Forelimb muscle (tissue), 1 donor: ENCODE results near the gene ZNHIT2. TPM values are rescaled to one million over a fixed set of nuclear protein-coding genes. Genes with fewer than 3 reads are reported as not detected.

Source experiments
- DNase-seq: peaks from one replicate; pipeline ENCODE4 v3.0.0-alpha.2; 2013; ENCODE audit warnings: low read depth
- polyA plus RNA-seq: library from polyadenylated mRNA; unstranded; fragments of 120-200 nt; gene quantifications from one replicate; pipeline ENCODE4 v1.2.1, GENCODE V29; 2013; ENCODE audit not compliant: insufficient read length

Gene ZNHIT2
- polyA plus RNA-seq, 1 donor = 4.3 TPM

DNA sequence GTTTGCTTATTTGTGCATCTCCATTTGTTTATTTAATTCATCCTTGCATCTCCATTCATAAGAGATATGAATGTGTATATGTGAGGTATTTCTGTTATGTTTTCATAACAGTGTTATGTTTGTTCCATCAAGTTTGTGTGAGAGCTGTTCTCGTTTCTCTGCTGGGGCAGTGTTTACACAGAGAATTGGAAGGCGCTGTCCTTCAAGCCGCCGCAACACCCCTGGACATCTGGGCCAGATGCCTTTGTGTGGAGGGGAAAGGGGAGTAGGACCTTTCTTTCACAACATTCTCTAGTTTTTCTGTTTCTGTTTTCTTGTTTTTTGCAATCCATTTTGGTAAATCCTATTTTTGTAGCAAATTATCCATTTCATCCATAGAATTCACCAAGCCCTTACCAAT, 12.9 kb downstream of the ZNHIT2 start:
- DNase-seq = no peak

DNA sequence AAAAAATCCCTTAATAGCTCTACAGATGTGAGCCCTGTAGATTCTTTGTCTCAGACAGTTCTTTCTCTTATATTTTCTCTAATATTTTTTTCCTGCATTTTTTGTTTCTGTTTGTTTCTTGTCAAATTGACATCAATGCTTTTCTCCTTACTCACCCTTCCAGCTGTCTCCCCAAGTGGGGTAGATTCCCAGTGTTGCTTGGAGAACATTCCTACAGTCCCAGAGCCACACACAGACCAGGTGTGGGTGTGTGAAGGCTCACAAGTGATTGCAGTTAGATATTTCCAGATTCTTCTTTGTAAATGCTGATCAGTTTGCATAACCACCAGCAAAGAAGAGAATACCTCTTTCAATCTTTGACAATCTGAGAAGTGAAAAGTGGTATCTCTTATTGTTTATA, 14.0 kb downstream of the ZNHIT2 start:
- no peak for DNase-seq

DNA sequence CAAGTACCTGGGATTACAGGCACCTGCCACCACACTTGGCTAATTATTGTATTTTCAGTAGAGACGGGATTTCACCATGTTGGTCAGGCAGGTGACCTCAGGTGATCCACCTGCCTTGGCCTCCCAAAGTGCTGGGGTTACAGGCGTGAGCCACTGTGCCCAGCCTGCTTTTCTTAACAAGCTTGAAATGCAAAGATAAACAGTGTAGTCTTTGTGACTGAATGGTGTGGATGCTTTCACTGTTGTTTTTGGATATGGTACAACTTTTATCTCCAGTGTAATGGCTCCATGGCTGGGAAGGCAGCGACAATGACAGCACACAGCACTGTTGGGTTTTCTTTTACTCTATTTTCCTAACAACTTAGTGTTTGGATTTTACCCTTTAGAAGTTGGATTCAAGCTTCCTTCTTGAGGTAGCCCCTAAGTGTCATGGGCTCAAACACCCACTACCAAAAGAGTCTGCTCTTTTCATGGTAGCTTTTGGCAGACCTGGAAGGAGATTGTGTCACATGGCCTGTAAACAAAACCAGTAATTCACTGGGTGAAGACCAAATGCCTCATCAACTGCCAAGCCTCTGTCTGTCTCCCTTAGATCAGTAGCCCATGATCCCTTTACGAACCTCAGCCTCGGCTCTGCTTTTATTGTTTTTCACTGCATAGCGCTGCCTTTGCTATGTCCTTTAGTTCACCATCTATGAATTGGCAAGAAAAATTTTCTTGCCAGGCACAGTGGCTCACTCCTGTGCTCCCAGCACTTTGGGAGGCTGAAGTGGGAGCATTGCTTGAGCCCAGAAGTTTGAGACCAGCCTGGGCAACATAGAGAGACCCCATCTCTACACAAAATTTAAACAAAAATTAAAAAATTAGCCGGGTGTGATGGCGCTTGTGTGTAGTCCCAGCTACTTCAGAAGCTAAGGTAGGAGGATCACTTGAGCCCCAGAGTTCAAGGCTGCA, 15.1 kb downstream of the ZNHIT2 start:
- DNase-seq = no peak

DNA sequence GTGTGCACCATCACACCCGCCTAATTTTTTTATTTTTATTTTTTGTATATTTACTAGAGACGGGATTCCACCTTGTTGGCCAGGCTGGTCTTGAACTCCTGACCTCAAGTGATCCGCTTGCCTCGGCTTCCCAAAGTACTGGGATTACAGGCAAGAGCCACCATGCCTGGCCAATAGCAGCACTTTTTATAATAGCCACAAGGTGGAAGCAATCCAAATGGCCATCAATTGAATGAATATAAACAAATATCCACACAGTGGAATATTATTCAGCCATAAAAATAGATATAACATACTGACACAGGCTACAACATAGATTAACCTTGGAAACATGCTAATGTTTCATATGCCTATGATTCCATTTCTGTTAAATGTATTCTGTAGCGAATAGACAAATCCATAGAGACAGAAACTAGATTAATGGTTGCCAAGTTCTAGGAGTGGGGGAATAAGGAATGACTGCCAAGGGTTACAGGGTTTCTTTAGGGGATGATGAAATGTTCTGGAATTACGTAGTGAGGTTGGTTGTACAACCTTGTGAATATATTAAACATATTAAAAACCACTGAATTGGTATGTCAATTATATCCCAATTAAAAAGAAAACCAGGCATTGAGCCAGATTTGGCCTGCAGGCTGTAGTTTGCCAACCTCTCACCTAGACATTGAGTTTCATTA, 16.7 kb downstream of the ZNHIT2 start:
- DNase-seq = no peak

DNA sequence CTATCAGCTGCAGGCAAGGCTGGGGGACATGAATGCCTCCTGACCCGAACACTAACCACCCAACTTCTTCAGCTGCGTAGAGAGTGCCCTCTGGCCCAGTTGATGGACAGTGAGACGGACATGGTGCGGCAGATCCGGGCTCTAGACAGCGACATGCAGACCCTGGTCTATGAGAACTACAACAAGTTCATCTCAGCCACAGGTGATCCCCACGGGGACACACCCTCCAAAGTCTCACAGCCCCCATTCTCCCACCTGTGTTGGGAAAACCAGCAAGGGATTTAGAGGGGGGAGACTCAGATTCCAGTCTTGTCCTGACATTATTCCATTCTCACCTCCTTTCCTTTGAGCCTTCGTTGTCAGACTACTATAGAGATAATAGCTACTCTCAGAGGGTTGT, 20.6 kb downstream of the ZNHIT2 start:
- no peak for DNase-seq

DNA sequence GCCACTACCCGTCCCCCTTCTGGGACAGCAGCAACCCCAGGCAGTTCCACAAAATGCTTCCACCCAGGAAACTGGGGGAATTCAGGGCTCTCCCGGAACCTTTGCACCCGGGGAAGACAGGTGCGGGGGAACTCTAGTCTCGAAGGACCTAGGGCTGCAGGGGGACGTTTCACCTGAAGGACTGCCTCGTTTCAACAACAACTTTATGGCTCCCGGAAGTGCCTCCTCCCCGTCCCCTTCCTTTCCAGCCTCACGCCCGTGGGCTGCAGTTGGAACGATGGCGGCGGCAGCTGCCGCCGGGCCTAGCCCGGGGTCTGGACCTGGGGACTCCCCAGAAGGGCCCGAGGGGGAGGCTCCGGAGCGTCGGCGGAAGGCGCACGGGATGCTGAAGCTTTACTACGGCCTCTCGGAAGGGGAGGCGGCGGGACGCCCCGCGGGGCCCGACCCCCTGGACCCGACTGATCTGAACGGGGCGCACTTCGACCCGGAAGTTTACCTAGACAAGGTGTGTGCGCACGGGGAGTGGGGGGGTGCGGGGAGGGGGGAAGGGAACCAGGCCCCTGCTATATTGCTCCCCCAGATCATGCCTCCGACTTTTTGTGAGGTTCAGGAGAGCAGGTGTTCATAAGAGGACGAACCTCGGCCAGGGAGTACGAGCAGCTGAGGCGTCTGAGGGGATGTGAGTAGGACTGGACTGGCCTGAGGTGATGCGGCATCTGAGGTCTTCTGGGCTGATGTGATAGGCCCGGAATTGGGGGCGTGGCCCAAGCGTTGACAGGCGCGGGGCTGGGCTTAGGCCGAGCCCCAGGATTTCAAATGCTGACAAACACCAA, 21.3 kb downstream of the ZNHIT2 start, which contains the start of gene VPS51:
TSS of gene VPS51 (plus strand) at position 241 of the 833 bp plus-strand sequence. CDS start at position 278, 37 bp downstream.
- DNase-seq = peak; percentile 77

DNA sequence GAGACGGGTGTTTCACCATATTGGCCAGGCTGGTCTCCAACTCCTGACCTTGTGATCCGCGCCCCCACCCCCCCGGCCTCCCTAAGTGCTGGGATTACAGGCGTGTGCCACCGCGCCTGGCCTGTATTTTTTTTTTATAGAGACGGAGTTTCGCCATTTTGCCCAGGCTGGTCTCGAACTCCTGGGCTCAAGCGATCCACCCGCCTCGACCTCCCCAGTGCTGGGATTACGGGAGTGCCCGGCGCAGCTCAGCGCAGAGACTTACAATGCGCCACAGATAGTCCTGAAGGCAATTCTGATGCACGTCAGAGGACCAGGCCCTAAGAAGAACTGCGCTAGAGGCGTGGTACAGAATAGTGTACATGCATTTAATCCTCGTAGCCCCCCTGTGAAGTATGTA, 22.1 kb downstream of the ZNHIT2 start:
- DNase-seq = no peak

DNA sequence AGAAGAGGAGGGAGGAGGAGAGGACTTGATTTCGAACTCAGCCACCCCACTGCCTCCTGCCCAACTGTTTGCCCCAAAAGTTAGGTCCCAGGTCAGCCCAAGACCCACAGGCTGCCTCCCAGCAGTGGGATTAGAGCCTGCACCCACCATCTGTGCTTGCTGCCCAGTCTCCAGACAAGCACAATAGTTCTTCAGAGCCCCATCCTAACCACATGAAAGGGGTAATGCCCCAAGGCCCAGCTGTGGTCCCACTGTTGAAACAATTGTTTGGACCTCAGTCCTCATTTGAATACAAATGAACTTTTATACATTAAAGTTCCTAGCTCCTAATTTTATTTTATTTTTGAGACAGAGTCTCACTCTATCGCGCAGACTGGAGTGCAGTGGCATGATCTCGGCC, 26.9 kb downstream of the ZNHIT2 start:
- DNase-seq = no peak

DNA sequence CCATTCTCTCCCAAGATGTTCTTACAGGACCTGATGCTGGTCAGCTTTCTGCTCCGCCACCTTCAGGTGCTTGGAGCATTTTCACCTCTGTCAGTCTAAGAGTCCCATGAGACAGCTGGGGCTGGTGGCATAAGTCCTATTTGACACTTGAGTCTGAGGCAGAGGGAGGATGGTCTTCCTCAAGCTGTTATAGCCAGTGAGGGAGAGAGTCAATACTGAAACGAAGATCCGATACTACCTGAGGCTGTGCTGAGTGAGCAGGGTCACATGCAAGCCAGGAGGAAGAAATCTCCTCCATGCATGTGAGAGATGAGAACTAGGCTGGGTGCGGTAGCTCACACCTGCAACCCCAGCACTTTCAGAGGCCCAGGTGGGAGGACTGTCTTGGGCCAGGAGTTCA, 27.9 kb downstream of the ZNHIT2 start:
- no peak for DNase-seq

DNA sequence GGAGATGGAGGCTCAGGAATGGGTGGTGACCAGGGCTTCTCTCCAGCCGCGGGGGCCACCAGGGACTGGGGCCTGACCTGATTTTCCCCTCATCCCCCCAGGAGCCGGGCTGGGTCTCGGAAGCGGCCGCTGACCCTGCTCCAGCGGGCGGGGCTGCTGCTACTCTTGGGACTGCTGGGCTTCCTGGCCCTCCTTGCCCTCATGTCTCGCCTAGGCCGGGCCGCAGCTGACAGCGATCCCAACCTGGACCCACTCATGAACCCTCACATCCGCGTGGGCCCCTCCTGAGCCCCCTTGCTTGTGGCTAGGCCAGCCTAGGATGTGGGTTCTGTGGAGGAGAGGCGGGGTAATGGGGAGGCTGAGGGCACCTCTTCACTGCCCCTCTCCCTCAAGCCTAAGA, 29.7 kb downstream of the ZNHIT2 start:
- DNase-seq = no peak

DNA sequence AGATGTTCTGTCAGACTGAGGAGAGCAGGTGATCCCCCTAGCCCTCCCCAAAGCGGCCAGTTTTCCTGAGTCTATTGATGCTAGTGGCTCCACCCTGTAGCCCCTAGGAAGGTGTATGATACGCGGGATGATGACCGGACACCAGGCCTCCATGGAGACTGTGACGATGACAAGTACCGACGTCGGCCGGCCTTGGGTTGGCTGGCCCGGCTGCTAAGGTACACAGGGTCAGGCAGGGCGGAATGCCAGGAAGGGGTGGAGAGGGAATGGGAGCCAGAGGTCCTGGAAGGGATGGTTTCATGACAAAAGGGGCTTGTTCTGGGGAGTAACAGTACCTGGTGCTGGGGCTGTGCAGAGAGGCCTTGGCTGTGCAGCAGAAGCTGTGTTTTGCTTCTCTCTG, 30.3 kb downstream of the ZNHIT2 start:
- no peak for DNase-seq

DNA sequence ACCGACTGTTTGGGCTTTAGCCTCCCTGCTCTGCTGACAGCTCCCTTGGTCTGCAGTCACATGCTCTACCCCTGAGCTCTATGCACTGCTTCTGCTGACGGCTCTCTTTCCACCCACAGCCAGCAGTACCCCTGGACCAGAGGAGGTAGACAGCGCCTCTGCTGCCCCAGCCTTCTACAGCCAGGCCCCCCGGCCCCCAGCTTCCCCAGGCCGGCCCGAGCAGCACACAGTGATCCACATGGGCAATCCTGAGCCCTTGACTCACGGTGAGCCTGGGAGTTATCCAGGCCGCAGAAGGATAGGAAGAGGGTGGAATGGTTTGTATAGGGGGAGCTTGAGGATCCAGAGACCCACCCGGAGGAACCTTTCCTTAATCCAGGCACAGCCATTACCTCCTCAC, 30.7 kb downstream of the ZNHIT2 start:
- DNase-seq = no peak

DNA sequence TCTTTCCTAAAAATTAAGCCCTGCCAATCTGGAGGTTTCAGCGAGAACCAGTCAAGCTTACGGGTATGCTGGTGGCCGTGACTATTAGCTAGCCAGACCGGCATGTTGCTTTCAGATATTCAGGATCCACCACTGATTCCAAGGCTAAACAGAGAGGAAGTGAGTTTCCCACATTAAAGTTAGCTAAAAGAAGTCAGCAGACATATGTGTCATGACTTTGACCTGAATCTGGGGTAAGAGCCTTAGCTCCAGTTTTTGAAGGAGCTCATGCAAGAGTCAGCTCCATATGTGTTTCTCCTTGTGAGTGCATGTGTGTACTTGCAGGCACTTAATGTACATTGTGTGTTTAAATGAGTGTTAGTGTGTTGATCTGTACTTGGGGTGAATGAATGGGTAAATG, 32.1 kb downstream of the ZNHIT2 start:
- DNase-seq = no peak

DNA sequence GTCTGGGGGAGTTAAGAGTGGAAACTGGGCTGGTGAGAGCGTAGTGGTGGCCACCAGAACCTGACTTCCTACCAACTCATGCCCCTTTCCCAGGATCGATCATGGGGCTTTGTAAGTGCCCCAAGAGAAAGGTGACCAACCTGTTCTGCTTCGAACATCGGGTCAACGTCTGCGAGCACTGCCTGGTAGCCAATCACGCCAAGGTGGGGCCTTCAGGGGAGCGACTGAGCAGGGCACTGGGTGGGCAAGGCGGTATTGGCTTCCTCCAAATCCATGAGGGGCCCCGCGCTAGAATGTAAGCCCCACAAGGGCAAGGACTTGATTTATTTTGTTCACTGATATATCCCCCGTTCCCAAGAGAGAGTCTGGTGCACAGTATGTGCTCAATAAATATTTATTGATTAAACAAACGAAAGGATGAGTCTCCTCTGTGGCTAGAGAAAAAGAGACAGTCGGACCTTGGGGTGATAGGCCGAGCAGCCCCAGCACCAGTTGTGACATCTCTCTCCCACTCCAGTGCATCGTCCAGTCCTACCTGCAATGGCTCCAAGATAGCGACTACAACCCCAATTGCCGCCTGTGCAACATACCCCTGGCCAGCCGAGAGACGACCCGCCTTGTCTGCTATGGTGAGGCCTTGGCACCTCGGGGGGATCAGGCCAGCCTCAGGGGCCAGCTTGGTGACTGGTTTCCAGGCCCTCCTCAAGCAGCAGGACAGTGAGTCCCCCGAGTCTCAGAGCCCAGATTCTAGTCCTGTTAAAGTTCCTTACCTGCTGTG, 32.7 kb downstream of the ZNHIT2 start:
- DNase-seq = no peak

DNA sequence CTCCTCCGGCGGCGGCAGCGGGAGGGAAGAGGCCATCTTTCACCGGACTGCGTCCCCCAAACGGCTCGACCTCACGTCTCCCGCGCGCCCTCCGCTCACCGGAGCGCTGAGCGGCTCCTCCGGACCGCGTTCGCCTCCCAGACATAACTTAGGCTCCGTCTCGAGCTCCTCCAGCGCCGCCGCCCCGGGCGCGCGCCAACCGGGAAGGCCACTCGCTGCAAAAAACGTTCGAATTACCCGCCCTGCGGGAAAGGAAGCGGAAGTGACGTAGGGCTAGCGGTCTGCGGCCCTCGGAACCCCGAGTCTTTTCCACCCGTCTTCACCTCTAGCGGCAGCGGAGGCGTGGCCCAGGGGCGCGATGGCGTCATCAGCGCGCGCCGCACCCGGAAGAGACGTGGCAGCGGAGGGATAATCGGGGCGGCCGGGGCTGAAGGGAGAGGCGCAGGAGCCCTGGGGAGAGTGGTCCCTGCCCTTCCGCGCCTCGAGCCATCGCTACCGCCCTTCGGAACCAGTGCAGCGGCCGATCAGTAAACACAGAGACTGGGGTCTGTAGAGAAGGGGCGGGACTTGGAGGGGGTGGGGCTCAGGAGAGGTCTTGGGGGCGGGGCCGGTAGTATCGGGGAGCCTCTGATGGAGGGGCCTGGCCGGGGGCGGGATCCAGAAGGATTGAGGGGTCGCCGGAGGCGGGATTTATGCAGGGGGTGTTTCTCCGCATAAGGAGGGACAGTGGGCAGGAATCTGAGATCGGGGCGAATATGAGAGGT, 33.5 kb downstream of the ZNHIT2 start, which contains the start of the genes CDCA5 and ZFPL1:
TSS of gene CDCA5 (minus strand) at position 207 of the 764 bp plus-strand sequence. CDS start at position 145, 62 bp downstream.
TSS of gene ZFPL1 (plus strand) at position 389 of the 764 bp plus-strand sequence. CDS start 477 bp downstream, outside the sequence.
- DNase-seq = peak; percentile 92

DNA sequence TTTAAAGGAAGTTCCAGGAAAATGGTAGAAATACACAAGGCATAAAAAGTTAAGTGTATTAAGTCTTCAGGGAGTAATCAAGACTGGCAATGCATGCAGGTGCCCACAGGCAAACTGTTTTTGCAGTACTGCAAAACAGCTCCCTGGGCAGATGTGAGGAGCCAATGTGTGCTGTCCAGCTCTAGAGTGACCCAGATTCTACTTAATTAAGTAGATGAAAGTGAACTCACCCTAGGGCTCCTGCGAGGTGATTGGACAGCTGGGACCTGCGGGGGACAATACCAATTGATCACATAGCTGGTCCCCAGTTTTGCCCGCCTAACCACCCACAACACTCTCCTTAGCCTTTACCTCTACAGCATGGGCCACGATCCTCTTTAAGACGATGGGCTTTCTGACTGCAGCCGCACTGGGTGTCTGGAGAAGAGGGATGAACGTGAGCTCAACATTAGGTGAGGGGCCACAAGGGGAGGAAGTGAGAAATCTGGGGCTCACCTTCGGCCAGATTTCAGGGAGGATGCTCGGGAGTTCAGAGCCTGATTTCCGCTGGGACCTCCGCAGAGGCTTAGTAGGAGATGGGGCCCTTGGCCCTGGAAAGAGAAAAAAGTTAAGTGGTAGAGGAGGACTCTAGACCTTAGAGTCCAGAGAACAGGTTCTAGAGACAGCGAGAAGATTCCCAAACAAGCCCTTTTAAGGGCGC, 34.2 kb downstream of the ZNHIT2 start:
- no peak for DNase-seq

DNA sequence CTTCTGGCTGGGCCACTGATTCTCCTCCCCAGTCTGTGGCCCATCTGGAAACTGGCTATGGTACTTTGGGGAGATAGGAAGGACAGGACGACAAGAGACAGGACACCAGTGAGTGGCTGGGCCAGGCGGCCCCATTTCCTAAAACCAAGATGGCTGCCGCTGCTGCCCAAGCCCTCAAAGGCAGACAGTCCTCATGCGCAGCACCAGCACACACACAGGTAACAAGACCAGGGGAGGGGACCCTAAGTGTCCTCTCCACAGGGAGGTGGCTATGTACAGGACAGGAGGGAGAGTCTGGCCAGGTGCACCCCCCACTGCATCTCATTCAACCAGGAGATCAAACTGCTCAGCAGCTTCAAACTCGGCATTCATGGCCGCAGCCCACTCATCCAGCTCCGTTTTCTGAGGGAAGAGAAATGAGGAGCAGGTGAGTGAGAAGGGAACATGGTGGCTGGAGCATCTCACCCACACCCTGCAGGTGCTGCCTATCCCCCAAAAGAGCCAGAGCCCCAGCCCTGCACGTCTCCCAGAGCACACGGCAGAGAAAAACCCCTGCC, 38.6 kb downstream of the ZNHIT2 start:
- DNase-seq = no peak

DNA sequence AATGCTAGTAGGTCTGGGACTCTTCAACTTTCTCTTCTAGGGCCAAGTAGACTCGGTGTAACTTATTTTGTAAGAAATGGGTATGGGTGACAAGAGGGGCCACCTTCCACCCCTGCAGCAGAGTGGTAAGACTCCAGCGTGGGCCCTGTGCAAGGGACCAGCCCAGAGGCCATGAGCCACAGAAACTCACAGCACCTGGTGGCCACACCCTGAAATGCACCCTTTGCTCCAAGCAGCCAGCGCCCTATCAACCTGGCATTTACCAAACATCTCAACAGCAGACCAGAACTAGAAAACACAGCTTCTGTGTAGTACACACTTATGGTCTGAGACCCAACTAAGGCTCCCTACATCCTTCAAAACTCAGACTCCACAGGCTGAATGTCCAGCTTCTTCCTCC, 39.4 kb downstream of the ZNHIT2 start:
- DNase-seq = no peak

DNA sequence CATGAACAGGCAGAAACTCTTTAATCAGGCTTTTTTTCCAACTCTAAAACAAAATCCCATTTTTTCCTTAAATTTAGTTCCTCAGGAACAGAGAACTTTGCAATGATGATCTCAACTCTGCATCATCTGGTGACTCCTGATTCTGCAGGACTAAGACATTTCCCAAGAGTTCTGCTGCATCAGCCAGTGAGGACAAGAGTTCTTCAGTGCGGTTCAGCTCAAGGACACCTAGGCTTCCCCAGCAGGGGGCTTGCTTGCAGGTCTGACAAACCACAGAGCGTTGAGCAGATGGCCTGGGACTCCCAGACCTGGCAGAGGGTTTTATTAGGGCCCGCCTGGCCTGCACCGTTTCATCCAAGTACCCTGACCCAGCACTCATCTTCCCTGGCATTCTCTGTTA, 40.0 kb downstream of the ZNHIT2 start:
- DNase-seq = no peak
